GM18861 (cell line): ENCODE measurements around the gene TENM3.

Source experiments
- ATAC-seq: cut with Tn5 transposase; IDR thresholded peaks from one replicate; pipeline ENCODE4 v1.9.1; 2021; ENCODE audit not compliant: unreplicated experiment

The TENM3 gene

DNA sequence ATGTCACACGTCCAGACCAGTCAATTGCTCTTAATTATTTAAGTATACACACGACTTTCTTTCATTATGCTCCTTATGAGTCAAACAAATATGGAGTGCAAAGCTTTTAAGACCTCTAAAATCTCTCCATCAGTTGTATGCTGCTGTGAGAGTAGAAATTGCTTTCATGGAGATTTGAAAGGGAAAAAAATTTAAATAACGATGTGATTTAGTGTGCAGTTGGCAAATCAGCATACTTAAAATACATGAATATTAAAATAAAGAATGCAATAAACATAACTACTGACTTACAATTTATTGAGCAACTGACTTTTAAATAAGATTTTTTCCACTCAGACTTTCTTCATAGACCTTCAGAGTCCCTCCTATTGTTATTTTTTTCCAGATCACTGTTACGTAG lies 9.0 kb downstream of the TENM3 start:
- no peak for ATAC-seq

DNA sequence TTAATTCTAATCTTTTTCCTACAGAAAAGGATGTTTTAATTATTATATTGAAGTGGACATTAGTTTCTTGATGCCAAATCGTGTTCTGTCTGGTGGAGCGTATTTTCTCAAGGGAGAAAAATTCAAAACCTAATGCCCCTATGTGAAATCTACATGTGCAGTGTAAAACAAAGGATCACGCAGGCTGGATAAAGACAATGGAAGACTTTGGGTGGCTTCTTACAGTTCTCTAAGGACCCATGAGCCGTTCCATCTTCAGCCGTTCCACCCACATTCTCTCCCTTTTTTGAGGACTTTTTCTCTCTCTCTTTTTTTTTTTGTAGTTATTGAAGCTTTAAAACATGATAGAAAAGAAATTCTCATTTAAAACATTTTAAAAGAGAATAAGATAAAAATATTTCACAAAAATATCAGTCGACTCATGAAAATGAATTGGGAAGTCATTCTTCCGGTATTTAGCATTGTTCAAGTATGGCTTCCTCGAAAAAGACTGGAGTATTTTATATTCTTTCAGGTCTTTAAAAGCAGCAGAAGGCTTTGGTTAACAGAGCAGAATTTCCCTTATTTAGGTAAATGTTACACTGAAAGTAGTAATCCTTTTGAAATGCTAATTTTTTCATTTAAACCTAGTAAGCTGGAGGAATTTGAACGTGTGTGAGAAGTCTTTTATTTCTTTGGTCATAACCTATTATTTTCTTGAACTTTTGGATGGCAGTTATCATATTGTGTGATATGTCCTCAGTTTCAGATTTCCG lies 11.0 kb downstream of the TENM3 start:
- no peak for ATAC-seq

DNA sequence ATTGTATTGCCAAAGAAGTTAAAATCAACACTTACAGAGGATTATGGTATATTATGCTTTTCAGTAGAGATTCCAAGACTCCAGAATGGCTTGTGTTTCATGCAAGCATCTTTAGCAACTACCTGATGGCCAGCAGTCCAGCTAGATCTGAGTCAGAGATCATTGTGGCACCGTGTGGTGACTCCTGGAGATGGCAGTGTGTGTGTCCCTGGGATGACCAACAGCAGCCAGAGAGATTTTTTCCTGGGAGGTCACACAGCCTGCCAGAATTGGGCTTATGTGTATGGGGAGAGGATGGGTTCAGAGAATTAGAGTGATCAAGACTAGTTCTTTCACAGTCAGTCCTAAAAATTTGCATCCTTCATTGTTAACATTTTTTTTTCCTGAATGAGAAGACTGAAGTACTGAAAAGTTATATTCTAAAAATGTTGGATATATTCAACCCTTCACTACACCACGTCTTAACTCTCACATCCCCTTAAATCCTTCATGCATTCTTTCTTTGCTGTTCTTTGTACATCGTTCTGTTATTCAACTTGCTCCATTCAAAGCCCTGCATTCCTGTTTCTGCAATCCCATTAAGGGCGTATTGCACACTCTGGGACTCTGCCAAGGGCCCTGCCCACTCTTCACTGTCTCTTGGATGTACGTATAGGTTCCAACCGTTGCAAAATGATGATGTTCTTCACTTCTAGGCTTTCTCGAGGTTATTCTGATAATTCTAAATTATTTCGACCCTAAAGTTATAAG lies 12.4 kb downstream of the TENM3 start:
- no peak for ATAC-seq

DNA sequence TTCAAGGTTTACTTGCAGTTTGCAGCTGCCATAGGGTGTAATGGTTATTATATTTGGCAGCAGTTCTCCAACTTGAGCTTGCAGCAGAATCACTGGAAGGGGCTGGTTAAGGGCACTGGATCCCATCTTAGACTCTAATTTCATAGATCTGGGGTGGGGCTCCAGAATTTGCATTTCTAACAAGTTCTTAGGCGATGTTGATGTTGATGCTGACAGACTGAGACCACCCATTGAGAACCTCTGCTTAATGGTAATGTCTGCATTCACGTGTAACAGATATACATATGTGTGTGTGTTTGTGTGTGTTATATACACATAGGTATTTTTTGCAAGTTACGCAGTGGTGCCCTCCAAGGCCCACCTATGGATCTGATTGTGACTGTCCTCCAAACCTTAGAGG lies 13.8 kb downstream of the TENM3 start:
- ATAC-seq = no peak

DNA sequence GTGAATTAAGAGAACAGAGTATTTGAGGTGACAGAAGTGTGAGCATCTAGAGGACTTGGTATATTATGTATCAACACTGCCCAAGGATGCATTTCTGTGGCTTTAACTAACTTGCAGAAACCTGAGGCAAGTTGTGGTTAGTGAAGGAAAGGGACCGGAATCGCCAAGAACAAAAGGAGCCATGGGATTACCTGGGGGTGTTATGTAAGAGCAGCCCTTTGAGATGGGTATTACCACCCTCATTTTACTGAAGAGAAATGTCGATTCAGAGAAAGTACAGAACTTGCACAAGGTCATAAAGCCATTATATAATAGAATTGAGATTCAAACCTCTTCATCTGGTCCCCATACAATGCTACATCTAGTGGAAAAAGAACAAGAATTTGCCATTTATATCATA lies 14.3 kb downstream of the TENM3 start:
- ATAC-seq = no peak

DNA sequence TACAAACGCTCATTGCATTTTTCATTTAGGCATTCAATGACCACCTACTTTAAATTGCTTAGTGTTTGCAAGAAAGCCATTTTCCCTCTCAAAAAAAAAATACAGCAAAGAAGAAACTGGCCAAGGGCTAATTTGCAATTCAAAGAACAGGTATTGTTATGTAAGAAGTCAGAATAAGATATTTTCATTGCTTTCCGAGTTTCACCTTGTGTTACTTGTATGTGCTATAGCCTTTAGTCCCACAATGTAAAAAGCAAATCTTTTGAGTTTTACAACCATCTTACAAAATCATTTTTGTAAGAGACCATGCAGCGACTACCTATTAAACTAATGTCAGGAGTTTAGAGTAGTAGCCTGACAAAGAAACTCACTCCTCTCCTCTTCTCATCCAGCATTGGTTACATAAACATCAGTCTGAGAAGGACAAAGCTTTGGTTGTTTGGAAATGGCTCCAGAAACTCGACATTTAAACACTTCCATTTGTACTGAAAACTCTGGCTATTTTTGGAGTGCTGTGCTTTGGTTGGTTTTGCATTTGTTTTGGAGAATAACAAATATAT lies 15.3 kb downstream of the TENM3 start:
- no peak for ATAC-seq

DNA sequence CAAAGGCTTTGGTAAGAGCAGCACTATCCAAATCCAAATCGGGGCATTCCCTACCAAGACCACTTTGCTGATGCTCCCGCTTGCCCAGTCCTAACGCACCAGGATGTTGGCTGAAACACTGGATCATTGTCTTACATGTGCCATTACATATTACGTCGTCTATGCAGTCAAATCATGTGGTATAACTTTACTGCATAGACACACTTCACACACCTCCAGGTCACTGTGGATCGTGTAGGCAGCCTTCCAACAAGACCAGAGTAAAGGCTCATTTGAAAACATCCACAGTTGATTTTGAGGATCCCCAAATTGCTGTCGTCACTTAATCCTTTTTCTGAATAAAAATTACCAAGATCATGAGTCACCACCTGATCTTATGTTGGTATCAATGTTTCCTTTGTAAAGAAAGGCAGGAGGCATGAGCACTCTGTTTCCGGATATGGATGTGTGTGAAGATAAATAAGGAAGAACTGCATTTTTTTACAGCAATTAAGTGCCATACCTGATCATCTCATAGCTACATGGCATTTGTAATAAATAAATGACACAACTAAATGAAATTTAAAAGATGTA lies 18.5 kb downstream of the TENM3 start:
- ATAC-seq = no peak

DNA sequence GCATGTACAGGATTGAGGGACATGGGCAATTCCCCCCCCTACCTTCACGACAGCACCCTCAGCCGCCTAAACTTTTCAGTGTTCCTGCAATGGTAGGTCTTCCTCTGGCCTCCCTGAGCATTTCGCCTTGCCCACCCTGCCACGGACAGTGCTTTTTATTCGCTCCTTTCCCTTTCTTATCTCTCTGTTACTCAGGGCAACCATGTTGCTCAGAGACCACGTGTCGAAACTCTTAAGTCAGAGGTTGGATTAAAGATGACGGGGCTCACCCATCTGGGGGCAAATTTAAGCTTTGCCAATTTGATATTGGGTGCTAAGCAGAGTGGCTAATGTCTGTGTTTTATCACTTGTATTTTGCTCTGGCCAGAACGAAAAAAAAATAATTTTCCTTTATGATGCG lies 20.4 kb downstream of the TENM3 start:
- no peak for ATAC-seq

DNA sequence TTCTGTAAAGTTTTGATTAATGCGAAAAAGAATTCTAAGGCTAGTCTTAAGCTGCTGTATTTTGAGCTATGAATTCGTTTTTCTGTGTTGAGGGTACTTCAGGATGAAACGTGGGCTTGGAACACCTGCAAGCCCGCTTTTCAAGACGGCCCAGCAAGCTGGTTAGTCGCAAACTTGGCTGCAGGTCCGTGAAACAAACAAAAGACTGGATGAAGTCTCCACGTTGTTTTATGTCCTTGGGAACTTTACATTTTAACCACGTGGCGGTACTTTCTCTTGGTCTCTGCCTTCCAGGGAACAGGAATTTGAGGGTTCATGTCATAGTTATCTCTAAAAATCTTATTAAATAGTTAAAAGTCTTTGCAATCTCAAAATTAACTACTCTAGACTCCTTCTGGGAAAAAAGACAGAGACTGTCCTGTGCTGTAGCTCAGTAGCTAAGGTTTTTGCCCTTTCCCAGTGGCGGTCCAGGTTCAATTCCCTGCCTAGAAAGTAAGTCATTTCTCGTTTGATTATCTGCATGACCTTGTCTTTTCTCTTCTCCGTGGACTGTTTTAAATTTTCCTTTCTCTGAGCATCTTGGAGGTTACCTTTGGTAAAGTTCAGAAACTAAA lies 21.0 kb downstream of the TENM3 start:
- no peak for ATAC-seq

DNA sequence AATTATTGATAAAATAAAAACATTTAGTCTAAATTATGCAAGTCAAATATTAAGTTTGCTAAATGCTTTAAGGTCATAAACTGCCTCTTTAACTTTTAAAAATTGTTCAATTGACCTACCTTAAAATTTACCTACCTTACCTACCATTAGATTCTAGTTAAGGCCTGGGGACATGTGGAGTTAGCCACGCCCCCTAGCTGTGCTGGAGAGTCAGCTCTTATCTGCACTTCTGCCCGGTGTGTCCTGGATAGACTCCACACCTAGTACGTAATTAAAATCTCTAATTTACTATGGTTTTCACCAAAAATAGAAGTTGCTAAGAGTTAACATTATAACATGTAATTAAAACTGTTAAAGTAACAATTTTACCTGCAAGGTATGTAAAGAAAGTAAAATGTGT lies 22.7 kb downstream of the TENM3 start:
- ATAC-seq = no peak

DNA sequence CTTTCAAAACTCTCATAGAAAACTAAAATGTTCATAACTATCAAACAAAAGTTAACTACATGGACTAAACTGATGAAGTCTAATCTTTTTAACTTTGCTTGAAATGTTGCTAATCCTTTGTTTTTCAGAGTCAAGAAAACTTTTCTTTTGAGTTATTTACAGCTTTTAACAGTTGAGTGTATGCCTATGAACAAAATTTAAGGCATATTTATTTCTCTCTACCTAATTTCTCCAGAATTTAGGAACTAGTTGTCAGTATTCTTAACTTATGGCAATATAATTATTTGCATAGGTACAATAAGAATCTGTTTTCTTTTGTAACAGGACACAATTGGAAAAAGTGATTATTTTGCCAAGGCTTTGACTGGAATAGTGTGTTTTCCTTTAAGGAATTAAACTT lies 23.8 kb downstream of the TENM3 start:
- ATAC-seq = no peak

DNA sequence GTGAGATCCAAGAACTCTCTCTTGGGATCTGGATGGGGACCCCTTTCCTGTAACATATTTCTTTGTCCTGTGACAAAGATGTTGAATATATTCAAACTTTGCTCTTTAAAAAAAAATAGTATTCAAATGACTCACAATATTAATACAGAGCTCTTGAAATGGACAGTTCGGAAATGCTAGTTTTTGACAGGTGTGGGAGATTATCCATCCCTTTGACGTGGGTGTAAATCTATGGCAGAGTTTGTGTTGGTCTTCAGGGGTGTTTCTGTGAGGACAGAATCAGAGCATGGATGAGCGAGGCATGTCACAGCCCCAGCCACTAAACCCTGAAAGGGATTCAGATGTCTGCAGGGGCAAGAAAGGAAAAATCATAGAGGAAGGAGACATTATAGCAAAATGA lies 25.8 kb downstream of the TENM3 start:
- ATAC-seq = no peak

DNA sequence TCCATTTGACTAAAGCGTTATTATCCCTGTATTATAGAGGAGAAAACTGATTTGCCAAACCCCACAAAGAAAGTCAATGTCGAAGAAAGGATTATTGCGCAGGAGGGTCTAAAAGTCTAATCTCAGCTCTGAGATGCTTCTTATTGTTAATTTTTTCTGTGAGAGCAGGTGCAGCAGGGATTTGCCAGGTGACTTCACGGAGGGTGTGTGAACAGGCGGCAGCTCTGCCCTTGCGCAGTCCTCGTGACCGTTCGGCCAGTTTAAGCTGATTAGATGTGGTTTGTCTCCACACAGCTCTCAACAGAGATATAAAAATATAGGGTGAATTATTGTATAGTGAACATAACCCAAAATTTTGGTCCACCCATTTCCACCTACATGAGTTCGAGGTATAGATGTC lies 28.5 kb downstream of the TENM3 start:
- ATAC-seq = no peak

DNA sequence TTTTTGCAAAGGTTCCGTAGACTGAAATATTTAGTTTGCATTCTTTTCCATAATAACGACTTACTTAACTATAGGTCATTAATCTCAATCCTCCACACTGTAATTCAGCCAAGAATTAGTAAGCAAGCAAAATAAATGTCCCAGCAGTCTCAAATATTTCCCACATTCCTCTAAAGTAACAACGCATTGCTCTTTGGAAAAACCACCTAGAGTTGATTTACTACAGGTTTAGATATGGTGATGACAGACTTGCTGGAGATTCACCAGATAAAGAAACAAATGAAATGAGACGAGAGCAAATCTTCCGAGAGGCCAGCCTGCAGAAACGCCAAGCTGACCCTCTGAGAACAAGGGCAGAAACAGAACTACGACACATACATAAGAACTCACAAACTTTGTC lies 28.9 kb downstream of the TENM3 start:
- ATAC-seq = no peak

DNA sequence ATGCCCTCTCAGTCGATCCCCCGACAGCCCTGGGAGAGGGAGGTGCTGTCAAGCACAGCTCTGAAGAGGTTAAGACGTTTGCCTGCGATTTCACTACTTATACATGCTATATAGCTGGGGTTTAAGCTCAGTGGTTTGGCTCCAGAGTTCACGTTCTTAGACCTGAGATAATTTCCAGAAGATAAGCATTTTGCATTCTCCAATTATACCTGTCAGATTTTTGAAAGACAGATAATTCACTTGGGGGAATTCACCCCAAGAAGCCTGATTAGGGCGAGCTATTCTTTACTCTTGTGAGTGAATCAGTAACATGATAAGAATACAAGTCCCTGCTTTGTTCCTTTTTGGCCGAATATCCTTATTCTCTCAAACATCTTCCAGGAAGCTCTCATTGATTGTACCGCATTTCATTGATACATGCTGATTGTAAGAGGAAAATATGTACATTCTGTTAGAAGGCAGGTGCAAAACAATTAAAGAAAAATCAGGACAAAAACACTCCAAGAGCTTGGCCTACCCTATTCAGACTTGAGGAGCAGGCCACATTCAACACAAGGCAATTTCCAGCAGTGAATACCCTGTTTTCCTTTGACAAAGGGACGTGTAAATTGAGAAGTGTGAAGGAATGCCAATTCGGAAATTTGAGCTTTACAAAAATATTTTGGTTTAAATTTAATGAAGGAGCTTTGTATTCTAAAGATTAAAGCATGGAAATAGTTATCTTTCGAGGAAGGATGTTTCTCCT lies 30.2 kb downstream of the TENM3 start:
- no peak for ATAC-seq

DNA sequence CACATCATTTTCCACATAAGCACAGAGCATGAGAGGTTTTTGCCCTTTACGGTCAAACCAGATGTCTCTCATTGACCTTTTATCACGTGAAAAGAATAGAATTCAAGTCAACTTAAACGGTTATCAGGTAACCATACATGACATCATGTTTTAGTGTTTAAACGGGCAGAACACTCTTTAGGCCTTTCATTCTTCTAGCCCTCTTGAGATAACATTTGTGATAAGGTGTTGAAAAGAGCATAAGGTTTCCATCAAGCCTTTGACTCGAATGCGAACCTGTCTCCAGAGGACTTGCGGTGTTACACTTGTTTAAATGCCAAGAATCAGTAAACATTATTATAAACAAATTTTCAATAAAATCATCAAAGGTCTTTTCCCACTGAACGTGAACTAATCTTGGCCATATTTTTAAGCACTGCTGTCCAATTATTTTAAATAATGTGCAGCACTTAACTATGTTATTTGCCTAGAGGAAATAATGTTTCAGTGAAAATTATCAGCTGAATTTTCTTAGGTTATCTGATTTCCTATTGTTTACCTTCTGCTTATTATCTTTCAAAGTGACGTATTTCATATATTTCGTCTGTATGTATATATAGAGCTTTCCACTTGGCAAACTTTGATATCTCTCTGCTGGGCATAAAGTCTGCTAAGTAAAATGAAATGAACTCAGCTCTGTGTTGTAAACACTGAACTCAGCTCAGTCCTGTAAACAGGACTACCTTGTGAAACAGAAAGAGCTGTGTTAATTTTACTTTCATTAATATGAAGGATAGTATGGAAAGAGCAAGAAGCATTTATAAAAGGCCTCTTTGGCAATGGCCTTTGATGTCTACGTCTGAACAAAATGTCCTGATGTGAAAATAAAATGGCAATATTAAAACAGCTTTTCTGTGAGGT lies 33.3 kb downstream of the TENM3 start:
- ATAC-seq = no peak

DNA sequence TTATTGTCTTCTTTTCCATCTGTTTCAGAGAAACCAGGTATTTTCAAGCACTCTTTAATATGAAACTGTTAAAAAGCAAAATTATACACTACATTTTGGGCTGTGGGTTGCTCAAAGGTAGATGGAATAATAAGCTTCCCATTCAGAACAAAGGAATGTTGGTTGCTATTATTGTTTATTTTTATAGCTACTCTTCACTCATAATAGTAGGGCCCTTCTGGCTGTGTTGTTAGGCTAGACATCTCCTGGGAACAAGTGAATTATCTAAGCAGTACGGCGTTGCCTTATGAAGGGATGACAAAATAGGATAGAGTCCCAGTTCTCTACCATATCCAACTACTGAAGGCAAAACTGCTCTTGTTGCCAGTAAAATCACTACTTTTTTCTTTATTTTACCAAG lies 34.2 kb downstream of the TENM3 start:
- ATAC-seq = no peak

DNA sequence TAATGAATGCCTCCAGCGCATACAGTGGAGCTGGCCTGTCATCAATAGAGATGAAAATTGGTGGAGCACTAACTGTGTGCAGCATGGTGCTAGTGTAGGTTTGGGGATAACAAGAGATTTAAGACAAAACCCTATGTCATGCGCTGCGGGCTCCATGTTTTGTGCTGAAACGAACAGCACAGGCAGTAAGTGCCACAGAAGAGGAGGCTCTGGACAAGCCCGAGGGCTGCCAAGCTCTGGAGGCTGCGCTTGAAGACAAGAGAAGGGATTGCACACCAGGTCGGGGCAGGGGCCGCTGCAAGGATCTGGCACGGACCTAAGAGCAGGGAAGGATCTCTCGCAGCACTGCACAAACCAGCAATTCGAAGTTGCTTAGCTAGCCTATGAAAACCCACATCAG lies 35.5 kb downstream of the TENM3 start:
- ATAC-seq = no peak

DNA sequence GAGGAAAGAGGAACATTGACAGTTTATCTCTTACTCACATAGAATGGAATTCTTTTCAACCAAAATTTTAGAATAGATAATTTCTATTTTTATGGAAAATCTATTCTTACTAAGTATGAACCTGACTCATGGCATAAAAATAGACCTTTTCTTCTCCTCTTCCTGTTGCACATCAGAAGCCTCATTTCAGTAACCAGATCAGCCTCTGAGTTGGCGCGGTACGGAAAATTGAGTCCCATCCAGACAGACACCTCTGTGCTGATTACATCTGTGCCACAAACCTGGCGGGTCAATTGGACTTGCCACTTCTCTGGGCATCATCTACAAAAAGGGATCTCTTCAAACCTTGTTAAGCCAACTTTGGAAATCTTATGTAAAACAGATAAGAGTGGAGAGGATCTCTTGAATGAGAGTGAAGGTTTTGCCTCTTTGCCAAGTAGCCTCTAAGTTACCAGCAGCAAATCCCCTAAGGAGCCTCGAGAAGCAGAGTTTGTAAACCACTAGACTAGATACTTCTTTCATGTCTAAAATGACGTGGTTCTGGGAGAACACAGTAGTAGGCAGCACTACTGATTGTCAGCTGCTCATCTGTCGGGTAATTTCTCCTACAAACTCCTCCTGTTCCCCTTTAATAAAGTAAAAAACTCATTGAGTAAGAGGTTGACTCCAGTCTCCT lies 37.4 kb downstream of the TENM3 start:
- ATAC-seq = no peak
